Stomach (tissue), 4 donors: Measurements from ENCODE around the gene RUBCN.
"Not testable (repeated sequence)": the region's sequence is repeated elsewhere in the genome, so short reads cannot be mapped to it uniquely, and the experiment has no call there.

ENCODE experiments used
- CTCF ChIP-seq, 7 experiments: fragments of 450-650 bp in 4 of 7; fragments of 200-600 bp in 3 of 7; sonication (generic) in 3 of 7; IDR thresholded peaks; one replicate each; pipeline ENCODE4 v1.5.1; 2016 to 2019; ENCODE audit warnings: antibody characterized with exemption in 7 of 7, control low read depth in 2 of 7, mild to moderate bottlenecking in 1 of 7
- EP300 ChIP-seq: sonication (generic); formaldehyde crosslinking; IDR thresholded peaks from one replicate; pipeline ENCODE4 v1.6.1; 2017; ENCODE audit warnings: antibody characterized with exemption
- POLR2A ChIP-seq, 4 donors: fragments of 450-650 bp; IDR thresholded peaks; one replicate each; pipeline ENCODE4 v1.6.1; 2016; ENCODE audit warnings: antibody characterized with exemption in 4 of 4, control low read depth in 2 of 4, mild to moderate bottlenecking in 1 of 4, moderate library complexity in 1 of 4
- POLR2AphosphoS5 ChIP-seq, 3 donors: sonication (generic); formaldehyde crosslinking; IDR thresholded peaks; one replicate each; pipeline ENCODE4 v1.6.1; 2016; ENCODE audit warnings: antibody characterized with exemption in 3 of 3

GRCh38 chr3:197665549-197665948, 71.2 kb downstream of the RUBCN start:
- not testable (repeated sequence) for TF ChIP-seq CTCF (IDR thresholded peaks at IDR 0.05); EP300; POLR2A (IDR thresholded peaks at IDR 0.05); POLR2AphosphoS5 (IDR thresholded peaks at IDR 0.05)
